ENCODE data around the gene SLC24A5.
A peak's percentile ranks its signal among the peaks of the same experiment; 100 is the strongest.

SLC24A5 gene

DNA sequence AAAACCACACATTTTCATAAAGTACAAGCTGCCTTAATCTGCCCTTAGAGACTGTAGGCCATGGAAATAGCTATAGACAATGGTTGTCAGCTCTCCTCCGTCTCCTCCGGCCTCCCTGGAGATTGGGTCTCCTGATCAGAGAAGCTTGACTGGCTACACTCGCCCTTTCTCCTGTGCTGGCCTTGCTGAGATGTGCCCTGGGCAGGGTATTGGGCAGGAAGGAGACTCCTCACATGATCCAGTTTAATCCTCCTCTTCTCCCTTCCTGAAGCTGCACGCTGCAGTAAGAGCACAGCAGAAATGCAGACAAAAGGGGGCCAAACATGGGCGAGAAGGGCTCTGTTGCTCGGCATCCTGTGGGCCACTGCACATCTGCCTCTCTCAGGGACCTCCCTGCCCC, at the start of gene SLC24A5:
Gene SLC24A5 (plus strand): TSS at position 246 of the 400 bp plus-strand sequence. CDS start 55 bp downstream, at position 301.
- no peak for FAIRE-seq
- no peak for DNase-seq (ENCODE audit: insufficient read length, low spot score)
- TF ChIP-seq, protein P1, sequence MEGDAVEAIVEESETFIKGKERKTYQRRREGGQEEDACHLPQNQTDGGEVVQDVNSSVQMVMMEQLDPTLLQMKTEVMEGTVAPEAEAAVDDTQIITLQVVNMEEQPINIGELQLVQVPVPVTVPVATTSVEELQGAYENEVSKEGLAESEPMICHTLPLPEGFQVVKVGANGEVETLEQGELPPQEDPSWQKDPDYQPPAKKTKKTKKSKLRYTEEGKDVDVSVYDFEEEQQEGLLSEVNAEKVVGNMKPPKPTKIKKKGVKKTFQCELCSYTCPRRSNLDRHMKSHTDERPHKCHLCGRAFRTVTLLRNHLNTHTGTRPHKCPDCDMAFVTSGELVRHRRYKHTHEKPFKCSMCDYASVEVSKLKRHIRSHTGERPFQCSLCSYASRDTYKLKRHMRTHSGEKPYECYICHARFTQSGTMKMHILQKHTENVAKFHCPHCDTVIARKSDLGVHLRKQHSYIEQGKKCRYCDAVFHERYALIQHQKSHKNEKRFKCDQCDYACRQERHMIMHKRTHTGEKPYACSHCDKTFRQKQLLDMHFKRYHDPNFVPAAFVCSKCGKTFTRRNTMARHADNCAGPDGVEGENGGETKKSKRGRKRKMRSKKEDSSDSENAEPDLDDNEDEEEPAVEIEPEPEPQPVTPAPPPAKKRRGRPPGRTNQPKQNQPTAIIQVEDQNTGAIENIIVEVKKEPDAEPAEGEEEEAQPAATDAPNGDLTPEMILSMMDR (IDR thresholded peaks at IDR 0.05; ENCODE audit: insufficient read depth, missing control alignments): no peak

DNA sequence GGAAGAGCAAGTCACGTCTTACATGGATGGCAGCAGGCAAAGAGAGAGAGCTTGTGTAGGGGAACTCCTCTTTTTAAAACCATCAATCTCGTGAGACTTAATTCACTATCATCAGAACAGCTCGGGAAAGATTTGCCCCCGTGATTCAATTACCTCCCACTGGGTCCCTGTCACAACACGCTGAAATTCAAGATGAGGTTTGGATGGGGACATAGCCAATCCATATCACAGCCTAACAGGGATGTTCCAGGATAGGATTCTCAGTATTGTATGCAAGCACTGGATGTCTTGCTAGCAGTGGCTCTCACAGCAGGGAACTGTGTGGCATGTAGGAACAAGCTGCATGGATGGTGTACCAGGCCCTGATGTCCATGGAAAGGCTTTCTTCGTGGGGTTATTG, 47.8 kb upstream of the SLC24A5 start:
- DNase-seq (ENCODE audit: insufficient read length, low spot score) (no peak), FAIRE-seq (no peak)
- TF ChIP-seq, protein P1 (IDR thresholded peaks at IDR 0.05; ENCODE audit: insufficient read depth, missing control alignments): no peak

DNA sequence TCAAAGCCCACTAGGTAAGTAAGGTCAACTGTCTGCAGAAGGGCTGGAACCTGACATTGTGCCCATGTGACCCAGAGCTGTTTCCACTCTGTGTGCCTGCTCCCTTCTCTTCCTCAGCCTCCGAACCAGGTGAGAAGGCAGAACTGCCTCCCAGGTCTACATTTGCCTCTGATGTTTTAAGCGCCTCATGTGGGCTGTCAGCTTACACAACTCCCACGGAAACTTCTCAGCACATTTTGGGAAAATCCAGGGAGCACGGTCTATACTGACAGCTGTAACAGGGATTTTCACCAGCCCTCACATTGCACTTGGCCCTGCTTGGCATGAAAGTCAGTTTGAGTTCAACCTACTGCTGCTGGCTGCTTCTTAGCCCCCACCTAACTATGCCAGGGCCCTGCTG, 46.9 kb upstream of the SLC24A5 start:
- TF ChIP-seq, protein P1 (IDR thresholded peaks at IDR 0.05; ENCODE audit: insufficient read depth, missing control alignments): no peak
- DNase-seq (ENCODE audit: insufficient read length, low spot score): no peak
- no peak for FAIRE-seq

DNA sequence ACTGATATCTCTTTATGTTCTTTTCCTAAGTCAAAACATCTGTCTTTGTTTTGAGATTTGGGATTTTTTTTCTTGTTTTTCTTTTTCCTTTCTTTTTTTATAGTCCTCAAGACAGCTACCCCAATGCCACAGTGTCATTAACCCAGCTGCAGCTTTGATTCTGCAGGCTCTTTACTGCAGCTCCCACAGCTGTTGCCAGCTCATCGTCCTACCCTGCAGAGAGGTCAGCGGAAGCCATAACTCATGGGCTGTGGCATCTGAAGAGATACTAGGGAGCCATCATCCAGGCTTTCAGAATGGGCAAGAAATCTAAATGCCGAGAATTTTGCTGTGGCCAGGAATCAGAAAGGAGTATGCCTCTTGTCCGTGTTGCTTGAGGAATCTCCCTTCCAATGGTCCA, 44.3 kb upstream of the SLC24A5 start:
- no peak for FAIRE-seq
- no peak for DNase-seq (ENCODE audit: insufficient read length, low spot score)
- TF ChIP-seq, protein P1 (IDR thresholded peaks at IDR 0.05; ENCODE audit: insufficient read depth, missing control alignments): no peak

DNA sequence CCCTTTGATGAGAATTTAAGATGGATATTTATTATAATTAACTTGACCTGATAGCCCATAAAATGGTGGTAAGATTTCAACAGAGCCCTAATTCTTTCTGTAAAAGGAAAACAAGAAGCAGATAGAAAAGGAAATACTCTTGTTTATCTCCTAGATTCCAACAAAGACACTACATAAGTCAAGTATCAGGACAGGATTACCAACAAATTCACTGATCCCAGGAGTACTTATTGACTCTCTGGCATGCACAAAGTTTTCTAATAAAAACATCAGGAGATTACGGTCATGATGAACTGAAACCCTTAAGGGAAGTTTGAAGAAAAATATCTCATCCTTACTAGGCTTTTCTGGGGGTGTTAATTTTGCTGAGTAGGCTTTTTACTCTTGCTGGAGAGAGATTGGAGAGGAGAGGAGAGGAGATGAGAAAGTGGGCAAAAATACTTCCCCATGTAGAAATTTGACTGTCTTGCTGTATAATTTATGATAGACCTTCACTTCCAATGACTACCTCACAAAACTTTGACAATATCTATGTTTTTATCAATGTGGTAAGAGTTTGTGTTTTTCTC, 43.1 kb upstream of the SLC24A5 start:
- TF ChIP-seq, protein P1 (IDR thresholded peaks at IDR 0.05; ENCODE audit: insufficient read depth, missing control alignments): no peak
- DNase-seq (ENCODE audit: insufficient read length, low spot score) (no peak), FAIRE-seq (no peak)

DNA sequence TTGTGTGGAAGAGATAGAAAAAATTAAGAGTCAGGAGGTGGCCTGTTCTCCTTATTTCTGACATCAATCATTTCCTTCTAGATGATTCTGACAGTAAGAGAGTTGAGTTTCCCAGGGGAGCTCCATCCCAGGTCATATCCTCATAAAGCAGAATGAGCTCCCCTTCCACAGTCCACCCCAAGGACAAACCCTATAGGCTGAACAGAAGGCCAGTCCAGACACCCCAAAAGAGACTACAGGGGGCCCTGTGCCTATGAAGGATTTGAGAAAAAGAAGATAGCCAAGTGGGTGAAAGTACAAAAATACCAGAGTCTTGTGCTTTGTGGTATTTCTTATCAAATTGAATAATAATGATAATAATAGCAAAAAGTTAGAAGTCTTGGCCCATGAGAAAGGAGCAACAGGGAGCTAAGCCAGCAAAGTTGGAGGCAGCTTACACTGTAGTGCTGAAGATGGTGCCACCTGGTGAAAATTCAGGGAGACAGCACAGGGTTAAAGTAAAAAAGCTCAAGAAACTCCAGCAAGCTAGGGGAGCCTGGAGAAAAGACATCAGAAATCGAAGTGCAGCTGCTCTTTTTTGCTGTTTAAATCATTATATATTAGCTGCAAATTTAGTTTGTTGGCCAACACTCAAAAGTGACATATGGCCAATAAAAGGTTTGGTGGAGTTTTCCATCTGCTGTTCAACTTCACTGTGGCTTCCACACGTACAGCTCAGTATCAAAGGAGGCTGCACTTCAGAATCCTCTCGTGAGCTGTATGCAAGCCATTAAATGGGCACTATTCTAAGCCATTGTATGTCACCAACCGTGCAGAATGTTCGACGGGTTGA, 35.8 kb upstream of the SLC24A5 start:
- FAIRE-seq: no peak
- DNase-seq (ENCODE audit: insufficient read length, low spot score): no peak
- TF ChIP-seq, protein P1 (IDR thresholded peaks at IDR 0.05; ENCODE audit: insufficient read depth, missing control alignments): peak; percentile 84

DNA sequence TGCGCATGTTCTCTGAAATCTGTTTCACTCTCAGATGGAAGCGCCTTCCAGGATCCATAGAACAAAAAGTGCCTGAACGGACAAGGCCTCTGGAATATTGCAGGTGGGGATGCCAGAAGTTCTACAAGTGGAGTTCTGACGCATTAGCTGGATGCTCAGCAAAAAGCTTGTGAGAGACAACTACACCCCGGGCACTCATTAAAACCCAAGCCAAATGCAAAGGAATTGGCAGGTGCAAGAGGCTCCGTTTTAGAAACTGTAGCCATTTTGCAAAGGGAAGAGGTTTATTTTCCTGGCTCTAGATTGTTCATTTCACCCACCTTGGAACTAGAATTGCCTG, 35.2 kb upstream of the SLC24A5 start:
- TF ChIP-seq, protein P1 (IDR thresholded peaks at IDR 0.05; ENCODE audit: insufficient read depth, missing control alignments): no peak
- FAIRE-seq (no peak), DNase-seq (ENCODE audit: insufficient read length, low spot score) (no peak)

Measured in D721Med (cell line).